Measurements from ENCODE around the gene PLEKHG7. TPM values are rescaled to one million over a fixed set of nuclear protein-coding genes. Genes with fewer than 3 reads are reported as not detected.

PLEKHG7 gene
- polyA plus RNA-seq, 3 donors: not detected

GRCh38 chr12:92703786-92704185, 997 bp downstream of the PLEKHG7 start:
- Mint-ChIP-seq H3K36me3 (no peaks in the 10 kb centered on the region), H3K27ac (no peak overlapping the region), H3K9me3 (peaks cover 0 to 2% (median 0%) of the 10 kb centered on the region in 7 donors), H3K4me3 (no peak overlapping the region), H3K4me1 (peaks cover 12% of the 10 kb centered on the region), H3K27me3 (ENCODE audit: low read depth in 3 of 3) (peaks cover 0 to 1% (median 0%) of the 10 kb centered on the region in 3 donors)
- Histone ChIP-seq H2AFZ (ENCODE audit: insufficient read depth, low read depth, low read length, poor library complexity, severe bottlenecking) (no peak overlapping the region), H3K4me2 (replicated peaks; ENCODE audit: extremely low read depth, low read length, poor library complexity, severe bottlenecking) (no peak overlapping the region), H3K27me3 (ENCODE audit: control insufficient read depth in 2 of 2, insufficient read depth in 2 of 2, low read length in 2 of 2) (no peaks in the 10 kb centered on the region), H3K36me3 (replicated peaks in 1 of 2; ENCODE audit: control insufficient read depth in 1 of 2, insufficient read depth in 2 of 2, low read length in 2 of 2) (no peaks in the 10 kb centered on the region), H3K27ac (ENCODE audit: low read depth in 1 of 2, low read length in 2 of 2) (no peak overlapping the region), H3K9me3 (replicated peaks in 1 of 2; ENCODE audit: control insufficient read depth in 1 of 2, insufficient read depth in 1 of 2, low read length in 2 of 2) (no peaks in the 10 kb centered on the region), H4K20me1 (ENCODE audit: insufficient read depth, low read length) (no peaks in the 10 kb centered on the region), H3K9ac (ENCODE audit: insufficient read depth, low read length, poor library complexity, severe bottlenecking) (no peak overlapping the region), H3K4me1 (ENCODE audit: control insufficient read depth in 1 of 2, insufficient read depth in 2 of 2, low read length in 2 of 2) (peaks cover 0 to 2% of the 10 kb centered on the region in 2 donors), H3K79me2 (ENCODE audit: insufficient read depth, low read length) (no peaks in the 10 kb centered on the region), H3K4me3 (replicated peaks in 1 of 3; ENCODE audit: low read depth in 2 of 3, low read length in 3 of 3) (no peak overlapping the region)
- whole genome bisulfite sequencing (ENCODE audit: insufficient coverage): no CpG with 5 or more reads among the region's 4 CpGs
- TF ChIP-seq CTCF (IDR thresholded peaks at IDR 0.05): no peak
- intact Hi-C loops (cut with micrococcal nuclease): no loop called here
- no peak for DNase-seq

- Histone ChIP-seq H3K4me1 (ENCODE audit: control insufficient read depth in 1 of 2, insufficient read depth in 2 of 2, low read length in 2 of 2) (peaks cover 0 to 2% of the 10 kb centered on the region in 2 donors), H3K4me3 (replicated peaks in 1 of 3; ENCODE audit: low read depth in 2 of 3, low read length in 3 of 3) (no peak overlapping the region), H3K9ac (ENCODE audit: insufficient read depth, low read length, poor library complexity, severe bottlenecking) (no peak overlapping the region), H3K27ac (ENCODE audit: low read depth in 1 of 2, low read length in 2 of 2) (no peak overlapping the region), H3K79me2 (ENCODE audit: insufficient read depth, low read length) (no peaks in the 10 kb centered on the region), H4K20me1 (ENCODE audit: insufficient read depth, low read length) (no peaks in the 10 kb centered on the region), H3K36me3 (replicated peaks in 1 of 2; ENCODE audit: control insufficient read depth in 1 of 2, insufficient read depth in 2 of 2, low read length in 2 of 2) (no peaks in the 10 kb centered on the region), H3K4me2 (replicated peaks; ENCODE audit: extremely low read depth, low read length, poor library complexity, severe bottlenecking) (no peak overlapping the region), H3K9me3 (replicated peaks in 1 of 2; ENCODE audit: control insufficient read depth in 1 of 2, insufficient read depth in 1 of 2, low read length in 2 of 2) (no peaks in the 10 kb centered on the region), H3K27me3 (ENCODE audit: control insufficient read depth in 2 of 2, insufficient read depth in 2 of 2, low read length in 2 of 2) (no peaks in the 10 kb centered on the region), H2AFZ (ENCODE audit: insufficient read depth, low read depth, low read length, poor library complexity, severe bottlenecking) (no peak overlapping the region)
- Mint-ChIP-seq H3K9me3 (peaks cover 0 to 7% (median 0%) of the 10 kb centered on the region in 7 donors), H3K36me3 (no peaks in the 10 kb centered on the region), H3K27ac (no peak overlapping the region), H3K4me3 (no peak overlapping the region), H3K4me1 (peaks cover 12% of the 10 kb centered on the region), H3K27me3 (ENCODE audit: low read depth in 3 of 3) (no peaks in the 10 kb centered on the region)
- no peak for DNase-seq
- 100% methylated on average over 4 of the region's 7 CpGs for WGBS (ENCODE audit: insufficient coverage)
- TF ChIP-seq CTCF (IDR thresholded peaks at IDR 0.05): no peak
- intact Hi-C loops (cut with micrococcal nuclease): no loop called here
Measured at GRCh38 chr12:92706594-92706993, 3.8 kb downstream of the PLEKHG7 start.
